ENCODE data around the gene STAC3.

DNA sequence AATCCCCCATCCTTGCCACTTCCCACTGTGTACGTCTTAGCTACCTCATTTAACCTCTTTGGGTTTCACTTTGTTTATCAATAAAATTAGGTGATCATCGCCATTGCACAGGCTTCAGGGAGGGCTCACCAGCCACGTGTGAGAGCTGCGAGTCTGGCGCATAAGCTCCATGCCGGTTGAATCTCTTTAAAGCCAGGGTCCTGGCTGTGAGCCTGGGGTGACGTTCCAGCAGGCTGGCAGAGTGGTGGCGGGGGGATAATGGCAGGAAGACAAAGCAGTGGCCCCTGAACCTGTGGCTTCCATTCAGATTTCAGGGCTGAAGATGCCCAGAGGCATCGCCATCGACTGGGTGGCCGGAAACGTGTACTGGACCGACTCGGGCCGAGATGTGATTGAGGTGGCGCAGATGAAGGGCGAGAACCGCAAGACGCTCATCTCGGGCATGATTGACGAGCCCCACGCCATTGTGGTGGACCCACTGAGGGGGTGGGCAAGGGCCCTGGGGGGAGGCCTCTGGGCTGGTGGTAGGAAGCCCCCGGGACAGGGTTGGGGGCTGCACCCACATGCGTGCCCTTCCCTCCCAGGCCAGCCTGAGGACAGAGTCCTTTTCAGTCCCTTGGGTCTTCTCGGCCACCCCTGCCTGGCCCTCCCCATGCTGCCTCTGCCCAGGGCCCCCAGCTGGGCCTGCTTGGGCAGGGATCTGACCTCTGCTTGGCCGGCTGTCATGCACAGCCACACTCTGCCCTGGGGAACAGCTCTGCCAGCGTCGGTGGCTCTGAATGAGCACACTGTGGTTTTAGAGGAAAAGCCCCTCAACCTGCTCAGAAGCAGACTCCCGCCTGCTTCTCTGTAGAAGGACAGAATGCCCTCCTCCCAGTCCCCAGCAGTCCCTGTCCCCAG lies 43.0 kb downstream of the STAC3 start:
- TF ChIP-seq POLR2A (IDR thresholded peaks at IDR 0.05) (no peak), POLR2AphosphoS5 (IDR thresholded peaks at IDR 0.05) (no peak), EP300 (IDR thresholded peaks at IDR 0.05) (no peak)
- TF ChIP-seq, protein P1, sequence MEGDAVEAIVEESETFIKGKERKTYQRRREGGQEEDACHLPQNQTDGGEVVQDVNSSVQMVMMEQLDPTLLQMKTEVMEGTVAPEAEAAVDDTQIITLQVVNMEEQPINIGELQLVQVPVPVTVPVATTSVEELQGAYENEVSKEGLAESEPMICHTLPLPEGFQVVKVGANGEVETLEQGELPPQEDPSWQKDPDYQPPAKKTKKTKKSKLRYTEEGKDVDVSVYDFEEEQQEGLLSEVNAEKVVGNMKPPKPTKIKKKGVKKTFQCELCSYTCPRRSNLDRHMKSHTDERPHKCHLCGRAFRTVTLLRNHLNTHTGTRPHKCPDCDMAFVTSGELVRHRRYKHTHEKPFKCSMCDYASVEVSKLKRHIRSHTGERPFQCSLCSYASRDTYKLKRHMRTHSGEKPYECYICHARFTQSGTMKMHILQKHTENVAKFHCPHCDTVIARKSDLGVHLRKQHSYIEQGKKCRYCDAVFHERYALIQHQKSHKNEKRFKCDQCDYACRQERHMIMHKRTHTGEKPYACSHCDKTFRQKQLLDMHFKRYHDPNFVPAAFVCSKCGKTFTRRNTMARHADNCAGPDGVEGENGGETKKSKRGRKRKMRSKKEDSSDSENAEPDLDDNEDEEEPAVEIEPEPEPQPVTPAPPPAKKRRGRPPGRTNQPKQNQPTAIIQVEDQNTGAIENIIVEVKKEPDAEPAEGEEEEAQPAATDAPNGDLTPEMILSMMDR (IDR thresholded peaks at IDR 0.05) = no peak

Data from sigmoid colon (tissue), 4 donors.